T-helper 1 cell treated with Interleukin-12 subunit alpha and Interleukin-12 subunit beta and Interleukin-4 antibody, amounts not matched to agents 30 μg/mL and 1 μg/mL, for 36 hours (primary cell): ENCODE measurements around the gene GIPC3.

Source experiments
- H3K27ac Mint-ChIP-seq: one replicate; pipeline ENCODE4 v1.8.0; 2021; ENCODE audit warnings: mild to moderate bottlenecking, mixed read lengths
- H3K27me3 Mint-ChIP-seq: one replicate; pipeline ENCODE4 v1.8.0; 2021; ENCODE audit warnings: low read depth, mixed read lengths
- H3K36me3 Mint-ChIP-seq: one replicate; pipeline ENCODE4 v1.8.0; 2021; ENCODE audit warnings: low read depth, mixed read lengths
- H3K4me1 Mint-ChIP-seq: one replicate; pipeline ENCODE4 v1.8.0; 2021; ENCODE audit warnings: low read depth, mixed read lengths
- H3K4me3 Mint-ChIP-seq: one replicate; pipeline ENCODE4 v1.8.0; 2021; ENCODE audit warnings: mild to moderate bottlenecking, moderate library complexity, mixed read lengths
- H3K9me3 Mint-ChIP-seq: one replicate; pipeline ENCODE4 v1.8.0; 2021; ENCODE audit warnings: mixed read lengths

The GIPC3 gene

GRCh38 chr19:3603121-3603811, 18.0 kb downstream of the GIPC3 start:
- no peaks in the 10 kb centered on the region for H3K36me3 Mint-ChIP-seq
- H3K9me3 Mint-ChIP-seq = no peaks in the 10 kb centered on the region
- H3K4me1 Mint-ChIP-seq = peaks cover 5% of the 10 kb centered on the region
- H3K27ac Mint-ChIP-seq = no peak overlapping the region
- no peak overlapping the region for H3K4me3 Mint-ChIP-seq
- peaks cover 4% of the 10 kb centered on the region for H3K27me3 Mint-ChIP-seq

GRCh38 chr19:3604227-3604986, 19.1 kb downstream of the GIPC3 start:
- Mint-ChIP-seq H3K9me3 (no peaks in the 10 kb centered on the region), H3K4me1 (peaks cover 5% of the 10 kb centered on the region), H3K27me3 (peaks cover 4% of the 10 kb centered on the region), H3K4me3 (no peak overlapping the region), H3K27ac (no peak overlapping the region), H3K36me3 (no peaks in the 10 kb centered on the region)

GRCh38 chr19:3604987-3605343, 19.7 kb downstream of the GIPC3 start:
- peaks cover 5% of the 10 kb centered on the region for H3K4me1 Mint-ChIP-seq
- no peak overlapping the region for H3K27ac Mint-ChIP-seq
- H3K27me3 Mint-ChIP-seq = peaks cover 4% of the 10 kb centered on the region
- H3K36me3 Mint-ChIP-seq = no peaks in the 10 kb centered on the region
- no peak overlapping the region for H3K4me3 Mint-ChIP-seq
- no peaks in the 10 kb centered on the region for H3K9me3 Mint-ChIP-seq

DNA sequence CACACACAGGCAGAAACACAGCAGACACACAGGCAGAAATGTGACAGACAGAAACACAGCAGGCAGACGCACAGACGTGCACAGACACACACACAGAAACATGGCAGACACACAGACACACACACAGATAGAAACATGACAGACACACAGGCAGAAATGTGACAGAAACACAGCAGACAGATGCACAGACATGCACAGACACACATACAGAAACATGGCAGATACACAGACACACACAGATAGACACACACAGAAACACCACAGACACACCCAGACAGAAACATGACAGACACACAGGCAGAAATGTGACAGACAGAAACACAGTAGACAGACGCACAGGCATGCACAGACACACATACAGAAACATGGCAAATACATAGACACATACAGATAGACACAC, 20.1 kb downstream of the GIPC3 start:
- H3K27me3 Mint-ChIP-seq = peaks cover 4% of the 10 kb centered on the region
- no peak overlapping the region for H3K27ac Mint-ChIP-seq
- H3K9me3 Mint-ChIP-seq = no peaks in the 10 kb centered on the region
- H3K4me3 Mint-ChIP-seq = no peak overlapping the region
- H3K36me3 Mint-ChIP-seq = no peaks in the 10 kb centered on the region
- H3K4me1 Mint-ChIP-seq = peaks cover 5% of the 10 kb centered on the region

GRCh38 chr19:3605770-3606169, 20.5 kb downstream of the GIPC3 start:
- H3K4me3 Mint-ChIP-seq = no peak overlapping the region

GRCh38 chr19:3606174-3606689, 21.0 kb downstream of the GIPC3 start:
- Mint-ChIP-seq H3K4me3 (no peak overlapping the region), H3K36me3 (no peaks in the 10 kb centered on the region), H3K4me1 (peaks cover 5% of the 10 kb centered on the region), H3K9me3 (no peaks in the 10 kb centered on the region), H3K27ac (no peak overlapping the region), H3K27me3 (peaks cover 4% of the 10 kb centered on the region)

More at GRCh38 chr19:3605770-3606169, 20.5 kb downstream of the GIPC3 start:
- H3K27me3 Mint-ChIP-seq = peaks cover 4% of the 10 kb centered on the region
- peaks cover 5% of the 10 kb centered on the region for H3K4me1 Mint-ChIP-seq
- no peaks in the 10 kb centered on the region for H3K9me3 Mint-ChIP-seq
- no peak overlapping the region for H3K27ac Mint-ChIP-seq
- no peaks in the 10 kb centered on the region for H3K36me3 Mint-ChIP-seq

GRCh38 chr19:3606690-3607289, 21.5 kb downstream of the GIPC3 start, which contains the start of gene TBXA2R:
TBXA2R (minus strand) TSS chr19:3606875; CDS start chr19:3600634, 6,241 bp downstream.
- Mint-ChIP-seq H3K4me3 (no peak within 1 kb of the TSS), H3K36me3 (peaks cover under 1% of the 10 kb centered on the region), H3K9me3 (no peaks in the 10 kb centered on the region), H3K27me3 (peaks cover 4% of the 10 kb centered on the region), H3K4me1 (peaks cover 5% of the 10 kb centered on the region), H3K27ac (no peak within 1 kb of the TSS)

DNA sequence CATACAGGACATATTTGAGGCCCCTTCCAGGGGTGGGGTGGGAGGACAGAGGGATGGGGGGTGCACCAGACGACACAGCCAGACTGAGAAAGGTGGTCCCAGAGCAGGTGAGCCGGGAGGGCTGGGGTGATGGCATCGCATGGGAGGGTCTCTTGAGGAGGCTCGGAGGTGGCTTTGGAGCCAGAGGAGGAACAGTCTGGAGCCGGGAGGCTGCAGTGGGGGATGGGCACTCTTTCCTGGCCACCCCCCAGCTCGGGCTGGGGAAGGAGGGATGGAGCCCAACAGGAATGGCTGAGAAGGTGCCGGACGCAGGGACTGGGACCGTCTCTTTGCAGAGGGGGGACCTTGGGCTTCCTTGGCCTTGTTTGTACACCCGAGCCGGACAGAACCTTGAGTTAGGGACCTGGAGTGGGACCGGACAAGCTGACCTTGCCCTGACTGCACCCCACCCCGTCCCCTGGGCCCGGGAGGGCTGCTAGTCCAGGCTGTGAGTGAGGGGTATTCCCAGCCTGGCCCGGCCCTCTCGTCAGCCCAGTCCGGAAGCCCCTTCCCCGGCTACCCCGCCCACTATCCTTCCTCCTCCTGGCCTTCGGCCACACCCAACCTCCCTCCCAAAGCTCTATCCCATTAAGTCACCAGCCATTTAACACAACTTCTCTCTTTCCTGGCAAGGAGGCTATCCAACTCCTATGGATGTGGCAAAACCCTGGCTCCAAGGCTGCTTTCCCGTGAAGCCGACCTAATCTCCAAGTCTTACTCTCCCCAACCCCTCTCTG, 22.2 kb downstream of the GIPC3 start:
- Mint-ChIP-seq H3K4me3 (no peak overlapping the region), H3K9me3 (no peaks in the 10 kb centered on the region), H3K27ac (no peak overlapping the region)

DNA sequence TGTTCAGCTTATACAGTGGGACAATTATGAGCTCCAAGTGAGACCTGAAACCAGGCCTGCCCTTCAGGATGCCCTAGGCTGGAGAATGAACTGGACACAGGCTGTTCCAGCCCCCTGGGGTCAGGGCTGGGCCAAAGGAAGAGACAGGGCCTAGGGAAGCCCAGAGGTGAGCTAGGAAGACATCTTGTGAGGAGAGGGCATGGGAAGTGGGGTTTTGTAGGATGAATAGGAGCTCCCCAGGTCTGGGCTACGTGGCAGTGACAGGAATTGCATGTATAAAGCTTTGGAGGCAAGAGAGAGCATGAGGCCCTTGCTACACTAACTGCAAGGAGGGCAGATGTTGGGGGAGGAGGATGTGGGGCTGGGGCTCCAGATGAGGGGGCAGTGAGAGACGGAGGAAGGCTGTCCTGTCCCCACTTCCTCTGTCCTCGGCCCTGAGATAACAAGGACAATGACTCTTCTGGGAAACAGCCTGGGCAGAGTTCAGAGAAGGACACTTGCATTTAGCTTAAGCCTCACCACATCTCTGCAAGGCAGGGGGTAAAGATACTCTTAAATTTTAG, 22.9 kb downstream of the GIPC3 start:
- no peaks in the 10 kb centered on the region for H3K9me3 Mint-ChIP-seq

More for the DNA sequence above, 22.2 kb downstream of the GIPC3 start:
- H3K27me3 Mint-ChIP-seq = peaks cover 4% of the 10 kb centered on the region
- H3K36me3 Mint-ChIP-seq = peaks cover 4% of the 10 kb centered on the region
- peaks cover 5% of the 10 kb centered on the region for H3K4me1 Mint-ChIP-seq

GRCh38 chr19:3608750-3609322, 23.6 kb downstream of the GIPC3 start:
- Mint-ChIP-seq H3K27ac (peak overlapping the region; percentile 10), H3K4me1 (peaks cover 5% of the 10 kb centered on the region), H3K27me3 (peaks cover 4% of the 10 kb centered on the region), H3K4me3 (no peak overlapping the region), H3K36me3 (peaks cover 4% of the 10 kb centered on the region), H3K9me3 (no peaks in the 10 kb centered on the region)

More for the DNA sequence above, 22.9 kb downstream of the GIPC3 start:
- Mint-ChIP-seq H3K36me3 (peaks cover 4% of the 10 kb centered on the region), H3K4me1 (peaks cover 5% of the 10 kb centered on the region), H3K27ac (no peak overlapping the region), H3K27me3 (peaks cover 4% of the 10 kb centered on the region), H3K4me3 (no peak overlapping the region)

GRCh38 chr19:3609779-3610719, 24.8 kb downstream of the GIPC3 start:
- H3K9me3 Mint-ChIP-seq = no peaks in the 10 kb centered on the region
- peaks cover 4% of the 10 kb centered on the region for H3K36me3 Mint-ChIP-seq
- no peak overlapping the region for H3K27ac Mint-ChIP-seq
- peaks cover 4% of the 10 kb centered on the region for H3K27me3 Mint-ChIP-seq
- peaks cover 5% of the 10 kb centered on the region for H3K4me1 Mint-ChIP-seq
- no peak overlapping the region for H3K4me3 Mint-ChIP-seq

GRCh38 chr19:3610745-3611717, 25.8 kb downstream of the GIPC3 start:
- H3K4me3 Mint-ChIP-seq = no peak overlapping the region
- peaks cover 4% of the 10 kb centered on the region for H3K27me3 Mint-ChIP-seq
- peaks cover 5% of the 10 kb centered on the region for H3K4me1 Mint-ChIP-seq
- peaks cover 4% of the 10 kb centered on the region for H3K36me3 Mint-ChIP-seq
- no peaks in the 10 kb centered on the region for H3K9me3 Mint-ChIP-seq
- no peak overlapping the region for H3K27ac Mint-ChIP-seq
